H9 (cell line): Measurements from ENCODE around the gene COA1. TPM values are rescaled to one million over a fixed set of nuclear protein-coding genes. Genes with fewer than 3 reads are reported as not detected.

Experiments
- DNase-seq: peaks from one replicate; pipeline ENCODE4 v3.0.0-alpha.2; 2017
- H2AFZ ChIP-seq: one replicate; pipeline ENCODE4 v1.6.1; 2013; ENCODE audit warnings: mild to moderate bottlenecking, low read length, control low read depth, moderate library complexity
- H2AK5ac ChIP-seq: 2 replicates; pipeline ENCODE4 v1.6.1; 2013; ENCODE audit warnings: low read length, control low read depth, mixed read lengths; ENCODE audit not compliant: insufficient read length
- H2BK120ac ChIP-seq: one replicate; pipeline ENCODE4 v1.6.1; 2013; ENCODE audit warnings: low read depth, mild to moderate bottlenecking, low read length, control low read depth, inconsistent platforms; ENCODE audit not compliant: poor library complexity, severe bottlenecking
- H2BK12ac ChIP-seq: 2 replicates; pipeline ENCODE4 v1.6.1; 2013; ENCODE audit warnings: low read length, control low read depth, mixed read lengths, low read depth; ENCODE audit not compliant: insufficient read length
- H2BK15ac ChIP-seq: 2 replicates; pipeline ENCODE4 v1.6.1; 2013; ENCODE audit warnings: low read depth, low read length, control low read depth
- H2BK20ac ChIP-seq: one replicate; pipeline ENCODE4 v1.6.1; 2013; ENCODE audit warnings: low read depth, mild to moderate bottlenecking, low read length, control low read depth, inconsistent platforms; ENCODE audit not compliant: poor library complexity, severe bottlenecking
- H2BK5ac ChIP-seq: 2 replicates; pipeline ENCODE4 v1.6.1; 2013; ENCODE audit warnings: low read length, control low read depth, mixed read lengths; ENCODE audit not compliant: insufficient read length
- H3K14ac ChIP-seq: 2 replicates; pipeline ENCODE4 v1.6.1; 2013; ENCODE audit warnings: low read length, control low read depth; ENCODE audit not compliant: insufficient read depth
- H3K18ac ChIP-seq: 2 replicates; pipeline ENCODE4 v1.6.1; 2013; ENCODE audit warnings: low read depth, mild to moderate bottlenecking, mixed read lengths, low read length, control low read depth; ENCODE audit not compliant: insufficient read length
- H3K23ac ChIP-seq: 2 replicates; pipeline ENCODE4 v1.6.1; 2013; ENCODE audit warnings: low read length, control low read depth, mixed read lengths, low read depth; ENCODE audit not compliant: insufficient read length
- H3K23me2 ChIP-seq: 2 replicates; pipeline ENCODE4 v1.6.1; 2013; ENCODE audit warnings: low read depth, mild to moderate bottlenecking, mixed read lengths, low read length, control low read depth; ENCODE audit not compliant: insufficient read length, poor library complexity, severe bottlenecking
- H3K27ac ChIP-seq: 2 replicates; pipeline ENCODE4 v1.5.1; 2013; ENCODE audit warnings: low read length, control low read depth, mixed read lengths, low read depth; ENCODE audit not compliant: insufficient read length
- H3K27me3 ChIP-seq: 2 replicates; pipeline ENCODE4 v1.6.1; 2013; ENCODE audit warnings: low read length, control low read depth, inconsistent platforms; ENCODE audit not compliant: insufficient read depth
- H3K4ac ChIP-seq: 2 replicates; pipeline ENCODE4 v1.6.1; 2013; ENCODE audit warnings: low read depth, mild to moderate bottlenecking, control low read depth, inconsistent platforms, low read length, moderate library complexity
- H3K4me1 ChIP-seq: 2 replicates; pipeline ENCODE4 v1.6.1; 2013; ENCODE audit warnings: low read length, control low read depth, inconsistent platforms; ENCODE audit not compliant: insufficient read depth
- H3K4me2 ChIP-seq: 2 replicates; pipeline ENCODE4 v1.6.1; 2013; ENCODE audit warnings: low read length, control low read depth, mixed read lengths; ENCODE audit not compliant: insufficient read length, insufficient read depth
- H3K56ac ChIP-seq: 2 replicates; pipeline ENCODE4 v1.6.1; 2013; ENCODE audit warnings: low read depth, mild to moderate bottlenecking, mixed read lengths, low read length, control low read depth; ENCODE audit not compliant: insufficient read length
- H3K79me1 ChIP-seq: 2 replicates; pipeline ENCODE4 v1.6.1; 2013; ENCODE audit warnings: low read depth, mild to moderate bottlenecking, moderate library complexity, low read length, control low read depth, inconsistent platforms; ENCODE audit not compliant: insufficient read depth, poor library complexity, severe bottlenecking
- H3K79me2 ChIP-seq: 2 replicates; pipeline ENCODE4 v1.6.1; 2013; ENCODE audit warnings: low read length, control low read depth, inconsistent platforms; ENCODE audit not compliant: insufficient read depth
- H3K9ac ChIP-seq: 2 replicates; pipeline ENCODE4 v1.6.1; 2013; ENCODE audit warnings: low read length, control low read depth, mixed read lengths; ENCODE audit not compliant: insufficient read length; ENCODE audit errors: extremely low read depth
- H3K9me3 ChIP-seq: one replicate; pipeline ENCODE4 v1.6.1; 2013; ENCODE audit warnings: low read depth, low read length, inconsistent platforms; ENCODE audit not compliant: control insufficient read depth
- H3T11ph ChIP-seq: one replicate; pipeline ENCODE4 v1.6.1; 2013; ENCODE audit warnings: mild to moderate bottlenecking, low read length, control low read depth, inconsistent platforms
- H4K20me1 ChIP-seq: one replicate; pipeline ENCODE4 v1.6.1; 2013; ENCODE audit not compliant: control insufficient read depth, insufficient read length, insufficient read depth
- H4K5ac ChIP-seq: 2 replicates; pipeline ENCODE4 v1.6.1; 2013; ENCODE audit warnings: low read depth, mild to moderate bottlenecking, mixed read lengths, low read length, control low read depth; ENCODE audit not compliant: insufficient read length
- H4K8ac ChIP-seq: replicated peaks from 2 replicates; pipeline ENCODE4 v1.6.1; 2013; ENCODE audit warnings: low read length, control low read depth, mixed read lengths, low read depth; ENCODE audit not compliant: insufficient read length
- H4K91ac ChIP-seq: 2 replicates; pipeline ENCODE4 v1.6.1; 2013; ENCODE audit warnings: low read depth, mild to moderate bottlenecking, moderate library complexity, mixed read lengths, low read length, control low read depth; ENCODE audit not compliant: insufficient read length
- H3K27ac Mint-ChIP-seq, 3 experiments: 2 replicates in 2 of 3; 3 replicates in 1 of 3; pipeline ENCODE4 v1.8.0; 2020 to 2021; ENCODE audit warnings: mixed read lengths in 3 of 3, mild to moderate bottlenecking in 1 of 3, moderate library complexity in 1 of 3
- H3K27me3 Mint-ChIP-seq: 2 replicates; pipeline ENCODE4 v1.8.0; 2021; ENCODE audit warnings: low read depth, mild to moderate bottlenecking, moderate library complexity, mixed read lengths
- H3K36me3 Mint-ChIP-seq, 3 experiments: 2 replicates in 2 of 3; 3 replicates in 1 of 3; pipeline ENCODE4 v1.8.0; 2020 to 2021; ENCODE audit warnings: low read depth in 3 of 3, mixed read lengths in 3 of 3; ENCODE audit not compliant: insufficient read depth in 1 of 3
- H3K4me1 Mint-ChIP-seq, 2 experiments: 2 replicates each; pipeline ENCODE4 v1.8.0; 2020; ENCODE audit warnings: mixed read lengths in 2 of 2
- H3K4me3 Mint-ChIP-seq, 2 experiments: 2 replicates in 1 of 2; 3 replicates in 1 of 2; pipeline ENCODE4 v1.8.0; 2020 to 2021; ENCODE audit warnings: mild to moderate bottlenecking in 2 of 2, mixed read lengths in 2 of 2, moderate library complexity in 1 of 2
- H3K9me3 Mint-ChIP-seq, 2 experiments: 2 replicates in 1 of 2; 3 replicates in 1 of 2; pipeline ENCODE4 v1.8.0; 2020; ENCODE audit warnings: mild to moderate bottlenecking in 2 of 2, mixed read lengths in 2 of 2, moderate library complexity in 1 of 2
- CTCF ChIP-seq: fragments of 200-600 bp; sonication (generic); conservative IDR thresholded peaks from 3 replicates; pipeline ENCODE4 v1.8.0; 2021; ENCODE audit warnings: antibody characterized with exemption, mild to moderate bottlenecking
- WGBS: extraction: QIAGEN DNeasy Blood & Tissue Kit; methylation state at CpG from one replicate; pipeline ENCODE4 v1.1.7; 2013; ENCODE audit warnings: missing lambda C conversion rate, low lambda C conversion rate, mixed read lengths; ENCODE audit not compliant: insufficient read length; ENCODE audit errors: extremely low coverage; 5-methylcytosine and 5-hydroxymethylcytosine counted together
- total RNA-seq: library from RNA; stranded (reverse); gene quantifications from 2 replicates; pipeline ENCODE4 v1.2.1, GENCODE V29; 2021

The COA1 gene
- total RNA-seq, 1 experiment from 2014 or later = 138 TPM

GRCh38 chr7:43626695-43627094 lies 102.6 kb downstream of the COA1 start:
- no peak overlapping the region for H3K4ac ChIP-seq
- H2BK12ac ChIP-seq = no peak overlapping the region
- no peaks in the 10 kb centered on the region for H3K79me2 ChIP-seq
- no peak overlapping the region for H4K91ac ChIP-seq
- H3K4me1 ChIP-seq = no peaks in the 10 kb centered on the region; the same call in 1 of the 2 replicates
- H3K9ac ChIP-seq = no peak overlapping the region
- TF ChIP-seq CTCF = no peak
- no peaks in the 10 kb centered on the region for H3K9me3 Mint-ChIP-seq
- H2BK120ac ChIP-seq = no peak overlapping the region
- no peak overlapping the region for H3K56ac ChIP-seq
- no peak overlapping the region for H2BK15ac ChIP-seq
- H3T11ph ChIP-seq = no peak overlapping the region
- peaks cover 3 to 39% (median 16%) of the 10 kb centered on the region in 3 experiments; a peak in 5 of 7 replicates for H3K36me3 Mint-ChIP-seq
- H2BK20ac ChIP-seq = no peak overlapping the region
- no peaks in the 10 kb centered on the region for H3K23me2 ChIP-seq
- H3K4me2 ChIP-seq = no peak overlapping the region
- no peaks in the 10 kb centered on the region for H3K27me3 ChIP-seq
- no peak overlapping the region for H2AK5ac ChIP-seq
- DNase-seq = no peak
- no peak overlapping the region for H4K5ac ChIP-seq
- H3K27ac Mint-ChIP-seq = no peak overlapping the region
- H3K27ac ChIP-seq = no peak overlapping the region
- H2AFZ ChIP-seq = no peak overlapping the region
- H3K4me1 Mint-ChIP-seq = peaks cover 3 to 6% of the 10 kb centered on the region in 2 experiments
- no peaks in the 10 kb centered on the region for H4K20me1 ChIP-seq
- no peaks in the 10 kb centered on the region for H3K79me1 ChIP-seq
- no peak overlapping the region for H4K8ac ChIP-seq
- no CpG with 5 or more reads among the region's 2 CpGs for WGBS
- H3K4me3 Mint-ChIP-seq = no peak overlapping the region
- H2BK5ac ChIP-seq = no peak overlapping the region
- no peaks in the 10 kb centered on the region for H3K27me3 Mint-ChIP-seq
- no peak overlapping the region for H3K23ac ChIP-seq
- H3K18ac ChIP-seq = no peak overlapping the region
- no peaks in the 10 kb centered on the region for H3K9me3 ChIP-seq
- H3K14ac ChIP-seq = no peak overlapping the region
